ENCODE measurements around the gene IL4I1.

The IL4I1 gene

GRCh38 chr19:49873834-49874233, 22.9 kb downstream of the IL4I1 start:
- H3K9me3 ChIP-seq (replicated peaks; ENCODE audit: insufficient read depth, low read length): no peaks in the 10 kb centered on the region
- peaks cover 19% of the 10 kb centered on the region for H3K4me1 ChIP-seq (ENCODE audit: low read length)
- DNase-seq: no peak
- H3K27ac ChIP-seq (ENCODE audit: low read length): no peak overlapping the region
- no peaks in the 10 kb centered on the region for H3K27me3 ChIP-seq (replicated peaks; ENCODE audit: insufficient read depth, low read length)
- H3F3A ChIP-seq (ENCODE audit: insufficient read depth, low read length): peaks cover 11% of the 10 kb centered on the region; the same call in 1 of the 2 replicates
- no peak overlapping the region for H3K4me3 ChIP-seq (ENCODE audit: low read length)
- H3K36me3 ChIP-seq (replicated peaks; ENCODE audit: insufficient read depth, low read length): no peaks in the 10 kb centered on the region
- no peak overlapping the region for H2AFZ ChIP-seq (ENCODE audit: low read length)
- H3K9me2 ChIP-seq (replicated peaks; ENCODE audit: insufficient read depth, low read length): no peaks in the 10 kb centered on the region
- H4K20me1 ChIP-seq (ENCODE audit: insufficient read depth, low read length): no peaks in the 10 kb centered on the region
- TF ChIP-seq EZH2phosphoT487 (IDR thresholded peaks at IDR 0.05; ENCODE audit: low read length): no peak
- no peak for TF ChIP-seq CTCF (IDR thresholded peaks at IDR 0.05; ENCODE audit: low read length)
- TF ChIP-seq EZH2 (optimal IDR thresholded peaks at IDR 0.05; ENCODE audit: low read depth, low read length): no peak
- H3K4me2 ChIP-seq (ENCODE audit: low read depth, low read length): no peak overlapping the region
- peaks cover 52% of the 10 kb centered on the region for H3K79me2 ChIP-seq (ENCODE audit: low read length)
- H3K9ac ChIP-seq (ENCODE audit: low read length): no peak overlapping the region

- Histone ChIP-seq H3F3A (ENCODE audit: insufficient read depth, low read length) (peaks cover 18% of the 10 kb centered on the region; the same call in 1 of the 2 replicates), H3K27ac (ENCODE audit: low read length) (no peak overlapping the region), H3K9ac (ENCODE audit: low read length) (no peak overlapping the region), H3K79me2 (ENCODE audit: low read length) (peaks cover 45% of the 10 kb centered on the region), H2AFZ (ENCODE audit: low read length) (no peak overlapping the region), H3K36me3 (replicated peaks; ENCODE audit: insufficient read depth, low read length) (no peaks in the 10 kb centered on the region), H4K20me1 (ENCODE audit: insufficient read depth, low read length) (no peaks in the 10 kb centered on the region), H3K4me3 (ENCODE audit: low read length) (no peak overlapping the region), H3K4me1 (ENCODE audit: low read length) (peaks cover 25% of the 10 kb centered on the region), H3K9me3 (replicated peaks; ENCODE audit: insufficient read depth, low read length) (no peaks in the 10 kb centered on the region), H3K9me2 (replicated peaks; ENCODE audit: insufficient read depth, low read length) (no peaks in the 10 kb centered on the region), H3K4me2 (ENCODE audit: low read depth, low read length) (no peak overlapping the region), H3K27me3 (replicated peaks; ENCODE audit: insufficient read depth, low read length) (no peaks in the 10 kb centered on the region)
- TF ChIP-seq EZH2 (optimal IDR thresholded peaks at IDR 0.05; ENCODE audit: low read depth, low read length) (no peak), CTCF (IDR thresholded peaks at IDR 0.05; ENCODE audit: low read length) (no peak), EZH2phosphoT487 (IDR thresholded peaks at IDR 0.05; ENCODE audit: low read length) (no peak)
- DNase-seq: no peak
Measured at GRCh38 chr19:49873129-49873521, 23.6 kb downstream of the IL4I1 start.

- TF ChIP-seq CTCF (IDR thresholded peaks at IDR 0.05; ENCODE audit: low read length) (no peak), EZH2phosphoT487 (IDR thresholded peaks at IDR 0.05; ENCODE audit: low read length) (no peak), EZH2 (optimal IDR thresholded peaks at IDR 0.05; ENCODE audit: low read depth, low read length) (no peak)
- Histone ChIP-seq H3K9ac (ENCODE audit: low read length) (no peak overlapping the region), H3K9me2 (replicated peaks; ENCODE audit: insufficient read depth, low read length) (no peaks in the 10 kb centered on the region), H3K4me1 (ENCODE audit: low read length) (peaks cover 26% of the 10 kb centered on the region), H3F3A (ENCODE audit: insufficient read depth, low read length) (peaks cover 23% of the 10 kb centered on the region; the same call in 1 of the 2 replicates), H3K79me2 (ENCODE audit: low read length) (peaks cover 43% of the 10 kb centered on the region), H3K9me3 (replicated peaks; ENCODE audit: insufficient read depth, low read length) (no peaks in the 10 kb centered on the region), H3K27ac (ENCODE audit: low read length) (no peak overlapping the region), H3K27me3 (replicated peaks; ENCODE audit: insufficient read depth, low read length) (no peaks in the 10 kb centered on the region), H3K4me3 (ENCODE audit: low read length) (no peak overlapping the region), H3K36me3 (replicated peaks; ENCODE audit: insufficient read depth, low read length) (no peaks in the 10 kb centered on the region), H4K20me1 (ENCODE audit: insufficient read depth, low read length) (no peaks in the 10 kb centered on the region), H2AFZ (ENCODE audit: low read length) (no peak overlapping the region), H3K4me2 (ENCODE audit: low read depth, low read length) (no peak overlapping the region)
- DNase-seq: no peak
Measured at GRCh38 chr19:49872245-49873128, 24.2 kb downstream of the IL4I1 start.
